ENCODE measurements around the gene PHOSPHO1. TPM values are rescaled to one million over a fixed set of nuclear protein-coding genes. Genes with fewer than 3 reads are reported as not detected.

Gene PHOSPHO1
- total and polyA plus RNA-seq, 2 experiments from 2014 or later = not detected

DNA sequence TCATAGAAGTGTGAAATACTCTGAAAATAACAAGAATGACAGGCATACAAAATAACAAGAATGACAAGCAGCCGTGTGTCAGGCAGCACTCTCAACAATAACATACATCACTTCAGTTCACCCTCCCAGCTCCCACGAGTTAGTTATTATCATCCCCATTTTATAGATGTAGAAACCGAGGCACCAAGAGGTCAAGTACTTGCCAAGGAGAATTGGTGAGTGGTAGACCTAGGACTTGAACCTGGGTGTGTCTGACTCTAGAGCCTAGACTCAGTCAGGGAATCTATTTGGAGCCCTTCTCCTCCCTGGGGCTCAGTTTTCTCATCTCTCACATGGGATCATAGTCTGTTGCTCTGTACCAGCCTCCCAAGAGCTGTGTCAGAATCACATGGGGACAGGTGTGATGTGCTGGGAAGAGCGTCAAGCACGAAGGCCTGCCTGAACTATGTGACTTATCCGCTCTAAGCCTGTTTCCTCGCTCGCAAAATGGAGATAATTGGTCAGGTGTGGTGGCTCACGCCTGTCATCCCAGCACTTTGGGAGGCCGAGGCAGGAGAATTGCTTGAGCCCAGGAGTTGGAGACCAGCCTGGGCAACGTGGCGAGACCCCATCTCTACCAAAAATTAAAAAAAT is 19.4 kb upstream of the PHOSPHO1 start:
- H3K27ac ChIP-seq = no peak overlapping the region
- no peak for TF ChIP-seq CTCF (IDR thresholded peaks at IDR 0.05; ENCODE audit: low read depth, low read length)
- H3K36me3 ChIP-seq = no peaks in the 10 kb centered on the region
- no peak overlapping the region for H3K4me3 ChIP-seq
- no peak for DNase-seq (ENCODE audit: low read depth in 1 of 2, low spot score in 1 of 2)
- H3K27me3 ChIP-seq = no peaks in the 10 kb centered on the region
- peaks cover 7% of the 10 kb centered on the region for H3K4me1 ChIP-seq (ENCODE audit: low read depth)
- no peaks in the 10 kb centered on the region for H3K9me3 ChIP-seq (ENCODE audit: low read depth)

DNA sequence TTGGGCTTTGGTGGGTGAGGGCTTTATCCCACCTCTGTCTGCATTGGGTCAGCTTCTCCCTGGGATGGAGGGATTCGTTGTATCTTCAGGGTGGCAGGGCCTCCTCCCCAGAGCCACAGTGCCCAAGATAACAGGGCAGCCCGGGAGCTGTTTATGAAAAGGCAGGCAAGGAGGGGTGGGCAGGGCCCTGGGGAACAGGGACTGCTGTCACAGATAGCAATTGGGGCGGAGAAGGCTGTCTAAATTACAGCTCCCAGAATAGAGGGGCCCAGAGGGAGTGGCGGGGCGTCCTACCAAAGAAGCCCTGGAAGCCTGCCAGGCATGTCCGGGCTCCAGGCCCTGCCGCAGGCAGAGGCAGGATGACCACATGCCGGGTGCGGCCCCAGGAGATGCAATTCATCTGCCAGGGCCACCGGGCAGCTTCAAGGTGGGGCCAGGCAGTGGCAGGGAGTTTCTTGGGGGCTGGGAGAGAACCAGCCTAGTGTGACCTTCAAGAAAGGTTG is 18.8 kb upstream of the PHOSPHO1 start:
- Histone ChIP-seq H3K9me3 (ENCODE audit: low read depth) (no peaks in the 10 kb centered on the region), H3K27me3 (no peaks in the 10 kb centered on the region), H3K4me3 (no peak overlapping the region), H3K36me3 (no peaks in the 10 kb centered on the region), H3K27ac (no peak overlapping the region), H3K4me1 (ENCODE audit: low read depth) (peaks cover 7% of the 10 kb centered on the region)
- TF ChIP-seq CTCF (IDR thresholded peaks at IDR 0.05; ENCODE audit: low read depth, low read length) = no peak
- DNase-seq (ENCODE audit: low read depth in 1 of 2, low spot score in 1 of 2) = peak; percentile 16 to 58

DNA sequence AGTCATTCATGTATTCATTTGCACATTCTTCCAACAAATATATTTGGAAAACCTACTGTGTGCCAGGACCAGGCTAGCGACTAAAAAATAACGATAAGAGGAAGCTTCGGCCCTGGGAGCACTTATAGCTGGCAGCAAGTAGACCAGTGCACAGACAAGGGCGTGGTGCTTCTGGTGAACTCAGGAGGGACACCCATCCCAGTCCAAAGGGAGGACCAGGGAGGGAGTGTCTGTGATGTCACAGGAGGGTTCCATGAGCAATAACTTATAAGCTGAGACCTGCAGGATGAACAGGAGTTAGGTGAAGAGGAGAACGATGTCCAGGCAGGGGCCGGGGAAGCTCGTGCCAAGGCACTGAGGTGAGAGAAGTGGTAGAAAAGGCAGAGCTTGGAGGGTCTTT is 17.4 kb upstream of the PHOSPHO1 start:
- Histone ChIP-seq H3K27ac (no peak overlapping the region), H3K27me3 (no peaks in the 10 kb centered on the region), H3K9me3 (ENCODE audit: low read depth) (no peaks in the 10 kb centered on the region), H3K4me3 (no peak overlapping the region), H3K36me3 (no peaks in the 10 kb centered on the region), H3K4me1 (ENCODE audit: low read depth) (peaks cover 7% of the 10 kb centered on the region)
- no peak for DNase-seq (ENCODE audit: low read depth in 1 of 2, low spot score in 1 of 2)
- no peak for TF ChIP-seq CTCF (IDR thresholded peaks at IDR 0.05; ENCODE audit: low read depth, low read length)

GRCh38 chr17:49244839-49245238 is 14.3 kb upstream of the PHOSPHO1 start:
- Histone ChIP-seq H3K4me3 (no peak overlapping the region), H3K36me3 (no peaks in the 10 kb centered on the region), H3K9me3 (ENCODE audit: low read depth) (no peaks in the 10 kb centered on the region), H3K4me1 (ENCODE audit: low read depth) (peaks cover 7% of the 10 kb centered on the region), H3K27ac (no peak overlapping the region), H3K27me3 (no peaks in the 10 kb centered on the region)
- no peak for DNase-seq (ENCODE audit: low read depth in 1 of 2, low spot score in 1 of 2)
- no peak for TF ChIP-seq CTCF (IDR thresholded peaks at IDR 0.05; ENCODE audit: low read depth, low read length)

- TF ChIP-seq CTCF (IDR thresholded peaks at IDR 0.05; ENCODE audit: low read depth, low read length) = no peak
- Histone ChIP-seq H3K9me3 (ENCODE audit: low read depth) (no peaks in the 10 kb centered on the region), H3K4me3 (no peak overlapping the region), H3K36me3 (no peaks in the 10 kb centered on the region), H3K27me3 (no peaks in the 10 kb centered on the region), H3K27ac (no peak overlapping the region), H3K4me1 (ENCODE audit: low read depth) (no peaks in the 10 kb centered on the region)
- no peak for DNase-seq (ENCODE audit: low read depth in 1 of 2, low spot score in 1 of 2)
Observed at GRCh38 chr17:49242813-49243212, 12.2 kb upstream of the PHOSPHO1 start.
